ENCODE measurements around the gene HID1. TPM values are rescaled to one million over a fixed set of nuclear protein-coding genes. Genes with fewer than 3 reads are reported as not detected.

Gene HID1
- total RNA-seq, 4 donors from 2014 or later: 4.6 to 21.9 (median 10.8) TPM

- H3K9me3 ChIP-seq: no peaks in the 10 kb centered on the region
- H3K36me3 ChIP-seq: no peaks in the 10 kb centered on the region
- no peak overlapping the region for H3K27ac ChIP-seq
- 58 to 60% methylated on average over 1 to 3 of the region's 3 CpGs for WGBS, 2 donors (ENCODE audit: low coverage in 1 of 2)
- peaks cover 93% of the 10 kb centered on the region for H3K27me3 ChIP-seq
- H3K4me3 ChIP-seq: no peak overlapping the region
- TF ChIP-seq POLR2AphosphoS5 (IDR thresholded peaks at IDR 0.05) (no peak), POLR2A (IDR thresholded peaks at IDR 0.05) (no peak), CTCF (IDR thresholded peaks at IDR 0.05) (no peak), EP300 (IDR thresholded peaks at IDR 0.05) (no peak)
- H3K4me1 ChIP-seq: peaks cover 0 to 13% (median 5%) of the 10 kb centered on the region in 3 donors
- ATAC-seq: no peak
Observed at GRCh38 chr17:74935048-74935447, 37.5 kb downstream of the HID1 start.

DNA sequence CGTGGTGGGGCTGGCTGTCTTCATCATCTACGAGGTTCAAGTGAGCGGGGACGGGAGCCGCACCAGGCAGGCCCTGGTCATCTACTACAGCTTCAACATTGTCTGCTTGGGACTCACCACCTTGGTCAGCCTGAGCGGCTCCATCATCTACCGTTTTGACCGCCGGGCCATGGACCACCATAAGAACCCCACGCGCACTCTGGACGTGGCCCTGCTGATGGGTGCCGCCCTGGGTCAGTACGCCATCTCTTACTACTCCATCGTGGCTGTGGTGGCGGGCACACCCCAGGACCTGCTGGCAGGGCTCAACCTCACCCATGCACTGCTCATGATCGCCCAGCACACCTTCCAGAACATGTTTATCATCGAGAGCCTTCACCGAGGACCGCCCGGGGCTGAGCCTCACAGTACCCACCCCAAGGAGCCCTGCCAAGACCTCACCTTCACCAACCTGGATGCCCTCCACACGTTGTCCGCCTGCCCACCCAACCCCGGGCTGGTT, 42.0 kb downstream of the HID1 start:
- Histone ChIP-seq H3K27ac (no peak overlapping the region), H3K4me1 (peaks cover 0 to 4% (median 0%) of the 10 kb centered on the region in 3 donors), H3K9me3 (no peaks in the 10 kb centered on the region), H3K36me3 (no peaks in the 10 kb centered on the region), H3K27me3 (peaks cover 94% of the 10 kb centered on the region), H3K4me3 (no peak overlapping the region)
- 80 to 92% methylated on average over 1 to 2 of the region's 24 CpGs for WGBS, 2 donors (ENCODE audit: low coverage in 1 of 2)
- ATAC-seq: no peak
- TF ChIP-seq EP300 (IDR thresholded peaks at IDR 0.05): no peak
- no peak for TF ChIP-seq POLR2A (IDR thresholded peaks at IDR 0.05)
- no peak for TF ChIP-seq POLR2AphosphoS5 (IDR thresholded peaks at IDR 0.05)
- TF ChIP-seq CTCF (IDR thresholded peaks at IDR 0.05): no peak

DNA sequence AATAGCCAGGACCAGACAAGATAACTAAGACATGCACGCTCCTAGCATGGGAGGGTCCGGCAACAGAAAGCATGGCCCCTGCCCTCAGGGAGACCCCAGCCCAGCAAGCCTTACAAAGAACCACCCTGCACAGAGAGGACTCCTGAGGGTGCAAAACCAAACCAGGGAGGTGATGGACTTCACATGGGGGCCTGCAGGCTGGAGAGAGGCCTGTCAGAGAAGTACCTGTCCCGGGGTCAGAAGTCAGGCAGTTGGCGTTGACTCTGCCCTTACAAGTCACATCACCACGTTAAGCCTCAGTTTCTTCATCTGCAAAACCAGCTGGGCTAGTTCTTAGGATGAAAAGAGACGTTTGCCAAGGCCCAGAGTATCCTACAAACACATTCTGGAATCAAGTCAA, 43.8 kb downstream of the HID1 start:
- ATAC-seq: no peak
- Histone ChIP-seq H3K27ac (no peak overlapping the region), H3K4me1 (peaks cover 0 to 12% (median 4%) of the 10 kb centered on the region in 3 donors), H3K36me3 (no peaks in the 10 kb centered on the region), H3K9me3 (no peaks in the 10 kb centered on the region), H3K4me3 (no peak overlapping the region), H3K27me3 (peaks cover 96% of the 10 kb centered on the region)
- 58 to 61% methylated on average over 3 of the region's 6 CpGs for WGBS, 2 donors (ENCODE audit: low coverage in 1 of 2)
- TF ChIP-seq EP300 (IDR thresholded peaks at IDR 0.05) (no peak), POLR2A (IDR thresholded peaks at IDR 0.05) (no peak), CTCF (IDR thresholded peaks at IDR 0.05) (no peak), POLR2AphosphoS5 (IDR thresholded peaks at IDR 0.05) (no peak)

- Histone ChIP-seq H3K9me3 (no peaks in the 10 kb centered on the region), H3K27me3 (peaks cover 98% of the 10 kb centered on the region), H3K36me3 (no peaks in the 10 kb centered on the region), H3K4me3 (no peak overlapping the region), H3K27ac (no peak overlapping the region), H3K4me1 (peaks cover 0 to 34% (median 14%) of the 10 kb centered on the region in 3 donors)
- TF ChIP-seq EP300 (IDR thresholded peaks at IDR 0.05): no peak
- TF ChIP-seq POLR2AphosphoS5 (IDR thresholded peaks at IDR 0.05): no peak
- TF ChIP-seq CTCF (IDR thresholded peaks at IDR 0.05): no peak
- no peak for TF ChIP-seq POLR2A (IDR thresholded peaks at IDR 0.05)
- 60 to 80% methylated on average over 1 to 3 of the region's 3 CpGs for WGBS, 2 donors (ENCODE audit: low coverage in 1 of 2)
- ATAC-seq: no peak
Observed at GRCh38 chr17:74925242-74925641, 47.3 kb downstream of the HID1 start.

- no peaks in the 10 kb centered on the region for H3K36me3 ChIP-seq
- 0% methylated on average over 6 of the region's 54 CpGs; no CpG with 5 or more reads in 1 of the 2 donors for WGBS, 2 donors (ENCODE audit: low coverage in 1 of 2)
- TF ChIP-seq POLR2A (IDR thresholded peaks at IDR 0.05) (no peak), EP300 (IDR thresholded peaks at IDR 0.05) (no peak), CTCF (IDR thresholded peaks at IDR 0.05) (no peak), POLR2AphosphoS5 (IDR thresholded peaks at IDR 0.05) (no peak)
- no peak within 1 kb of the TSS for H3K27ac ChIP-seq
- peaks cover 0 to 34% (median 14%) of the 10 kb centered on the region in 3 donors for H3K4me1 ChIP-seq
- no peak for ATAC-seq
- H3K4me3 ChIP-seq: peak within 1 kb of the TSS in 1 of 2 donors; percentile 44
- H3K9me3 ChIP-seq: no peaks in the 10 kb centered on the region
- H3K27me3 ChIP-seq: peaks cover 100% of the 10 kb centered on the region
Observed at GRCh38 chr17:74924250-74924948, 48.2 kb downstream of the HID1 start, which contains the start of gene OTOP2. OTOP2 (plus strand) TSS chr17:74924273; CDS start chr17:74924633, 360 bp downstream.
